Measurements from ENCODE around the gene SNU13.
"Not testable (repeated sequence)": the region's sequence is repeated elsewhere in the genome, so short reads cannot be mapped to it uniquely, and the experiment has no call there.

Gene SNU13

DNA sequence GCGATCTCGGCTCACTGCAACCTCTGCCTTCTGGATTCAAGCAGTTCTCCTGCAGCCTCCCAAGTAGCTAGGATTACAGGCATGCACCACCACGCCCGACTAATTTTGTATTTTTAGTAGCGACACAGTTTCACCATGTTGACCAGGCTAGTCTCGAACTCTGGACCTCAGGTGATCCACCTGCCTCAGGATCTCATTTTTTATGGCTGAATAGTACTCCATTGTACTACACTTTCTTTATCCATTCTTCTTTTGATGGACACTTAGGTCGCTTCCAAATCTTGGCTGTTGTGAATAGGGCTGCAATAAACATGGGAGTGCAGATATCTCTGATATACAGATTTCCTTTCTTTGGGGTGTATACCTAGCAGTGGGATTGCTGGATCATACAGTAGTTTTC is 46.8 kb downstream of the SNU13 start:
- no peak for DNase-seq (ENCODE audit: low spot score)

DNA sequence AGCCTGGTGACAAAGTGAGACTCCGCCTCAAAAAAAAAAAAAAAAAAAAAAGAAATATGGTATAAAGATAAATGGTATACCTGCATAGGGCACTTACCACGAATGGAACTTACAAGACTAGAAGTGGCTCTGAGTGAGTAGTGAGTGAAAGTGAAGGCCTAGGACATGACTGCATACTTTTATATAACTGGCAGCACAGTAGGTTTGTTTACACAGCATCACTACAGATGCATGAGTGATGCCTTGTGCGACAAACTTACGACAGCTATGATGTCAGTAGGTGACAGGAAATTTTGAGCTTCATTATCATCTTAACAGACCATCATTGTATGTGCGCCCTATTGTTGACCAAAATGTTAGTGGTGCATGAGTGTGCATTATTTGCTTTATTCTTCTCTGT is 49.9 kb downstream of the SNU13 start:
- no peak for DNase-seq (ENCODE audit: low spot score)

- DNase-seq (ENCODE audit: low spot score) = no peak
Observed at GRCh38 chr22:41638124-41638523, 50.5 kb downstream of the SNU13 start.

GRCh38 chr22:41637623-41638022 is 51.0 kb downstream of the SNU13 start:
- DNase-seq (ENCODE audit: low spot score) = not testable (repeated sequence)

DNA sequence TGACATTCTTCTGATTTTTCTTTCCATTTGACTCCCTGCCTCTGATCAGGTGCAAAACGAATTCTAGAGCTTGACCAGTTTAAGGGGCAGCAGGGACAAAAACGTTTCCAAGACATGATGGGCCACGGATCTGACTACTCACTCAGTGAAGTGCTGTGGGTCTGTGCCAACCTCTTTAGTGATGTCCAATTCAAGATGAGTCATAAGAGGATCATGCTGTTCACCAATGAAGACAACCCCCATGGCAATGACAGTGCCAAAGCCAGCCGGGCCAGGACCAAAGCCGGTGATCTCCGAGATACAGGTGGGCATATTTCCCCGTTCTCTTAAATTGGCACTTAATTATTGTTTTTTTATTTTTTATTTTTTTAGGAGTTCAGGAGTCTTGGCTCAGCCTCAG is 52.2 kb downstream of the SNU13 start:
- DNase-seq (ENCODE audit: low spot score) = no peak

- DNase-seq (ENCODE audit: low spot score) = not testable (repeated sequence)
Observed at GRCh38 chr22:41634610-41635009, 54.1 kb downstream of the SNU13 start.

DNA sequence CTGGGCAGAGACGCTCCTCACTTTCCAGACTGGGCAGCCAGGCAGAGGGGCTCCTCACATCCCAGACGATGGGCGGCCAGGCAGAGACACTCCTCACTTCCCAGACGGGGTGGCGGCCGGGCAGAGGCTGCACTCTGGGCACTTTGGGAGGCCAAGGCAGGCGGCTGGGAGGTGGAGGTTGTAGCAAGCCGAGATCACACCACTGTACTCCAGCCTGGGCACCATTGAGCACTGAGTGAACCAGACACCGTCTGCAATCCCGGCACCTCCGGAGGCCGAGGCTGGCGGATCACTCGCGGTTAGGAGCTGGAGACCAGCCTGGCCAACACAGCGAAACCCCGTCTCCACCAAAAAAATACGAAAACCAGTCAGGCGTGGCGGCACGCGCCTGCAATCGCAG is 57.1 kb downstream of the SNU13 start:
- DNase-seq (ENCODE audit: low spot score) = not testable (repeated sequence)

DNA sequence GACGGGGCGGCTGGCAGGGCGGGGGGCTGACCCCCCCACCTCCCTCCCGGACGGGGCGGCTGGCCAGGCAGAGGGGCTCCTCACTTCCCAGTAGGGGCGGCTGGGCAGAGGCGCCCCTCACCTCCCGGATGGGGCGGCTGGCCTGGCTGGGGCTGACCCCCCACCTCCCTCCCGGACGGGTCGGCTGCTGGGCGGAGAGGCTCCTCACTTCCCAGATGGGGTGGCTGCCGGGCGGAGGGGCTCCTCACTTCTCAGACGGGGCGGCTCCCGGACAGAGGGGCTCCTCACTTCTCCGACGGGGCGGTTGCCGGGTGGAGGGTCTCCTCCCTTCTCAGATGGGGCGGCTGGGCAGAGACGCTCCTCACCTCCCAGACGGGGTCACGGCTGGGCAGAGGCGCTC is 57.6 kb downstream of the SNU13 start:
- DNase-seq (ENCODE audit: low spot score) = not testable (repeated sequence)

GRCh38 chr22:41625577-41625976 is 63.1 kb downstream of the SNU13 start:
- DNase-seq (ENCODE audit: low spot score) = no peak
